Islet precursor cell (in vitro differentiated cells): ENCODE measurements around the gene PPHLN1.

Source experiments
- DNase-seq: peaks from one replicate; pipeline ENCODE4 v3.0.0-alpha.2; 2018

Gene PPHLN1, protein sequence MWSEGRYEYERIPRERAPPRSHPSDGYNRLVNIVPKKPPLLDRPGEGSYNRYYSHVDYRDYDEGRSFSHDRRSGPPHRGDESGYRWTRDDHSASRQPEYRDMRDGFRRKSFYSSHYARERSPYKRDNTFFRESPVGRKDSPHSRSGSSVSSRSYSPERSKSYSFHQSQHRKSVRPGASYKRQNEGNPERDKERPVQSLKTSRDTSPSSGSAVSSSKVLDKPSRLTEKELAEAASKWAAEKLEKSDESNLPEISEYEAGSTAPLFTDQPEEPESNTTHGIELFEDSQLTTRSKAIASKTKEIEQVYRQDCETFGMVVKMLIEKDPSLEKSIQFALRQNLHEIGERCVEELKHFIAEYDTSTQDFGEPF

DNA sequence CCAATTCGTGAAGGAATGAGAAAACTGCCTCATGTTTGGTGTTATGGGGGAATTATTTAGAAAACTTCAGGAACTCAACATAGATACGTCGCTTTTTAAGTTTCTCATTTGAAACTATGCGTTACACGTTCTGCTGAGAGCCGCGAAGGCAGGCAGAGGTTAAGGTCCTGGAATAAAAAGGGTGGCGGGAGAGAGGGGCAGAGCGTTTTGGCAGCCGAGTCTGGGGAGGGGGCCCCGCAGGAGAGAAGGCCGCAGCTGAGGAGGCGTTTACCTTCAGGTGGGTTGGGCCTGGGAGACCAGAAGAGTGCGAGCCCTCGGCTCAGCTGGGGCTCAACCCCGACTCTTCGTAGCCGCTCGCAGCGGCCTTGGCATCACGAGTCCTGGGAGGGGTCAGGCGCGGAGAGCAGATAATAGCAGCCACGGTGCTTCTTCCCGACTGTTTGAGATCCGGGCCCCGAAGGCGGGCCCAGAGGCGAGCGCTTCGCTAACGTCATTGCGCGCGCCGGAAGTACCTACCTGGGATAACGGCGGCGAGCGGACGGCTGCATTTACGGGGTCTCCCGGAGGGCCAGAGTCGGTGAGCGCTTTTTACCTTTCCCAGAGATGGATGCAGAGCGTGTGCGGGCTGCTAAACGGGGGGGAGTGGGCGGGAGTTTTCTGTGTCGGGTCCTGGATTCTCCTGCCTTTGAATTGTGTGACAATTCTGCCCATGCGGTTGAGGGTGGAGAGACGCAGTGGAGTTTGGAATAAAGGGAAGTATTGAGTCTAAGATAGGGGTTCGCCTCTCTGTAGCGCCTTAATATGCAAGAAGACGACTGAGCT is at the start of gene PPHLN1, which contains the start of gene ZCRB1:
Gene PPHLN1 (plus strand): TSS at position 515 of the 822 bp plus-strand sequence. CDS start 9,736 bp downstream, outside the sequence.
Gene ZCRB1 (minus strand): TSS at position 442 of the 822 bp plus-strand sequence. CDS start 1,992 bp downstream, outside the sequence.
- DNase-seq: peak; percentile 96

DNA sequence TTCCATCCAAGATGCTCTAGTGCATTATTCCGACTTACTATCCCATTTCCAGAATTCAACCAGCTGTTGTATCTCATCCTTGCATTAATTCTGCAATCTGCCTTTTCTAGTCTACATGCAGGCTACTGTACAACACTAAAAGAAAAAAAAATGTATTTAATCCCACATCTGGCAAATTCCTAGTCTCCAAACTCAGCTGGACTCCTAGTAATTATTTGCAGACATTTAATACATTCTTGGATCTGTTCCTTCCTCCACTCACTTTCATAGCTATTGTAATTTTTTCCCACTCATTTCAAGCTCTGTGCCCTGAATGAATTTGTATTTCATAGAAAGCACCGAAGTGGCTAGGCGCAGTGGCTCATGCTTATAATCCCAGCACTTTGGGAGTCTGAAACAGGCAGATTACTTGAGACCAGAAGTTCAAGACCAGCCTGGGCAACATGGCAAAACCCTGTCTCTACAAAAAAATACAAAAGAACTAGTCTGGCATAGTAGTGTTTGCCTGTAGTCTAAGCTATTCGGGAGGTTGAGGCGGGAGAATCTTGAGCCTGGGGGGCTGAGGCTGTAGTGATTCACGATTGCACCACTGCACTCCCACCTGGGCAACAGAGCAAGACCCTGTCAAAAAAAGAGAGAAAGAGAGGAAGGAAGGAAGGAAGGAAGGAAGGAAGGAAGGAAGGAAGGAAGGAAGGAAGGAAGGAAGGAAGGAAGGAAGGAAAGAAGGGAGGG is 48.4 kb upstream of the PPHLN1 start:
- no peak for DNase-seq

DNA sequence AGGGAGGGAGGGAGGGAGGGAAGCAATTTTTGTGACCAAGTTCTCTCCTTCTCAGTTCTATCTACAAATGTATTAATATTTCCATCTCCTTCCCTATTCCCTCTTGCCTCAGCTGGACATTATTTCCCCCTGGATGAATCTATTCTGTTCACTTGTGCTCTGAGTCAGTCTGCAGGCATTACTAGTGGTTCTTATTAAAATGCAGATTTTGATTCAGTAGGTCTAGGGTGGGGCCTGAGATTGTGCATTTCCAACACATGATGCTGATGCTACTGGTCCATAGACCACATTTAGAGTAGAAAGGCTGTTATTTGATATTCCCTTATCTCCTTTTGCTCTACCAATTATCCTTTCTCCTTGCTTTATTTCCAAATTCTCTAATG is 47.8 kb upstream of the PPHLN1 start:
- no peak for DNase-seq

DNA sequence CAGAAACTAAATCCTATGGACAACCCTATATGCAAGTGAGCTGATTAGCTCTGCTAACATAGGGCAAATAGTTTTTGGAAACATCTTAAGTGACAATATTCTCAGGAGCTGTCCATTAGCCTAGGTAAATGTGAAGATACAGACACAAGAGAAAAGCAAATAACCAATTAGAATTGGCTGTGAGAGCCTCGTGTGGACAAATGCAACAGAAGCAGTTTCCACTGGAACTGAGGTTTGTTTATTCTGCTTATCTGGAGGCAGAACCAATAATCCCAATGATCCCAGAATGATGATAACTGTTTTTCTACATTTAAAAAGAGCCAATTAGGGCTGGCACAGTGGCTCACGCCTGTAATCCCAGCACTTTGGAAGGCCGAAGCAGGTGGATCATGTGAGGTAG is 44.7 kb upstream of the PPHLN1 start:
- DNase-seq: no peak

DNA sequence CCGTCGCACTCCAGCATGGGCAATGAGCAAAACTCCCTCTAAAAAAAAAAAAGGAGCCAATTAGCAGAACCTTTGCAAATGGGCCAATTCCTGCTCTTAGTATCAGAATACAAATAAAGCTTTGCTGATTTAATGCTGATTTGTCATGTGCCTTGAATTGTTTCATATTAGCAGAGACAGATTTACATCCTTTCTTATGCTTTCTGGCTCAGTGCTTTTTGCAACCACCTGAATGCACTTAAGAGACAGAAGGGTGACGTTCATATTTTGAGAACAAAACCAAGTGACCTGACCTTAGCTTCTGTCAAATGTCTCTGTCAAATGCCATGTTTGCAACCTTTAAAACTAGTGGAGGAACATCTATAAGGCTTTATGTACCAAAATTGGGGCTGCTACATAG is 44.1 kb upstream of the PPHLN1 start:
- no peak for DNase-seq

DNA sequence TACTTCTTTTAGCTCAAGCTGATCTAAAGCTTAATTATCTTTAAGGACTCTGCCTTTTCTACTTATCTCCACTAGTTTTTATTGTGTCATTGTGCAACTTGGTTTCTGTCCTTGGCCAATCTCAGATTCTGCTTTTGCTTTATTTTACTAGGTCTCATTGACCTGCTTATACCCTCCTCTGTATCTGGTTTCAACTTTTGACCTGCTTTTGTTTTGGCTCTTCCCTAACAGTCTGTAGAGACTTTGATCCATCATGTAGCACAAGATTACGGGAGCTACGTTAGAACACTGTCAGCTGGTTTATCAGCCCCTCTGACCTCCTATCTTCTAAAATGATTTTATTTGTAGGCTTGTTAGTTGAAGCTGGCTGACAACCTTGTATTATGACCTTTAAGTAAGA is 43.7 kb upstream of the PPHLN1 start:
- no peak for DNase-seq

DNA sequence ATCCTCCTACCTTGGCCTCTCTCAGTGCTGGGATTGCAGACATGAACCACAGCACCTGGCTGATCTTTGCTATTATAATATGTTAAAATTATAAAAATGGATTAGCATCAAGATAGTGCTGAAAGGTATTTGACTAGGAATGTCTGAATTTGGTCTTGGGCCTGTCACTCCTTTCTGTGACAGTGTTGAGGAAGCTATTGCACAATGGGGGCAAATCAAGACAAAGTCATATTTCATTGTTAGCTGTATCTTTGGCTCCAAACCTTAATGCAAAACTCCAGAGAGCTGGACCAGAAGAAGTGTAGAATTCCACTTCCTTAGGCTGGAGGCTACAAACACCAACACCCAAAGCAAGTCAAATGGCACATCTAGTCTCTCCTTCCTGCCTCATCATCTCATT is 42.2 kb upstream of the PPHLN1 start:
- no peak for DNase-seq

DNA sequence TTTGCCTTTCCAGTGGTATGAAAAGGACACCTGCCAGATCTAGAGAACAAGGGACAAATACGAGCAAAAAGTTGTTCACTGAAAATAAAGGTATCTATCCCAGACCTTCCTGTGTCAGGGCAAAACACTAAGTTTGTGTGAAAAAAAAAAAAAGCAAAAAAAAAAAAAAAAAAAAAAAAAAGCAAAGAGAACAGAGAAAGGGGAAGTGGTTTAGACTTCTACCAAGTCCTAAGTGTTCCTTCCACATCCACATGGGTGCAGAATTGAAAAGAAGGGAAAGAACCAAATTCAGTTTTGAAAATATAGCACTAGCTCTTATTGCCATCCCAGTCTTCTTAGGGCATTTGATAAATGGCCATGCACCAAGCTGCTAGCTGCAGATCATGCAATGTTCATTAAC is 41.8 kb upstream of the PPHLN1 start:
- DNase-seq: no peak

DNA sequence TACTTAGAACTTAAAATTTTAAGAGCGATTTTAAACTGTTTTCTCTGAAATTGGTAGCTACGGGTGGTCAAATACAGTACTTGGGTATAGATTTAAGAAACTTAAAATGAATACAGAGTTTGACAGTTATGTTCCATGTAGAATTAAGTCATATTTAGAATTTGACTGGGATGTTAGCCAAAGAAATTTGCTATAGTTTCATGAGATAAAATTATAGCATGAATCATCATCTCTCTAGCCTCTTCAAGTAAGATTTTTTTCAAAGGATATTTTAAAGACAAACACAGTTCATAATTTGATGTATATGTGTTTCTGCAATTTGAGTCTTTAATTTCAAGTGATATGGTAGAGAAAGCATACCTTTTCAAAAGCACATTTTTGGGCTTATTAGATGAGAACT is 41.1 kb upstream of the PPHLN1 start:
- no peak for DNase-seq

DNA sequence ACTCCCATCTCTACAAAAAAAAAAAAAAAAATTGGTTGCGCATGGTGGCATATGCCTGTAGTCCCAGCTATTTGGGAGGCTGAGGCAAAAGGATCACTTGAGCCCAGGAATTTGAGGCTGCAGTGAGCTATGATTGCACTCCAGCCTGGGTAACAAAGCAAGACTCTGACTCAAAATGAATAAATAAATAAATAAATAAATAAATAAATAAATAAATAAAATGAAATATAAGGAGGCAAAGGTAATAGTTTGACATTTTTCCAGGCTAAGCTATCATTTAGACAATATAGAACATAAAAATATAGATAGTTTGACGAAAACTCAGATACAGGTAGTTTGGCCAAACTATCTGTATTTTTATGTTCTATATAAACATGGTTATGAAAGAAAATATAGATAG is 40.5 kb upstream of the PPHLN1 start:
- DNase-seq: no peak

DNA sequence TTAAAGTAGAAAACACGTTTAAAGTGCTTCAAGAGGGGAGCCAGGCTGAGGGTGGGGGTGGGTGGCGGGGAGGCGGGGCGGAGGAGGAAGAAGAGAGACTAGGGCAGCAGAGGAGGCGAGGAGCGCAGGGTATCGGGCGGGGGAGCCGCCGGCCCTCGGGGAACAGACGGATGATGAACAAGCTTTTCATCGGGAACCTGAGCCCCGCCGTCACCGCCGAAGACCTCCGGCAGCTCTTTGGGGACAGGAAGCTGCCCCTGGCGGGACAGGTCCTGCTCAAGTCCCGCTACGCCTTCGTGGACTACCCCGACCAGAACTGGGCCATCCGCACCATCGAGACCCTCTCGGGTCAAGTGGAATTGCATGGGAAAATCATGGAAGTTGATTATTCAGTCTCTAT is 39.2 kb upstream of the PPHLN1 start:
- DNase-seq: no peak

DNA sequence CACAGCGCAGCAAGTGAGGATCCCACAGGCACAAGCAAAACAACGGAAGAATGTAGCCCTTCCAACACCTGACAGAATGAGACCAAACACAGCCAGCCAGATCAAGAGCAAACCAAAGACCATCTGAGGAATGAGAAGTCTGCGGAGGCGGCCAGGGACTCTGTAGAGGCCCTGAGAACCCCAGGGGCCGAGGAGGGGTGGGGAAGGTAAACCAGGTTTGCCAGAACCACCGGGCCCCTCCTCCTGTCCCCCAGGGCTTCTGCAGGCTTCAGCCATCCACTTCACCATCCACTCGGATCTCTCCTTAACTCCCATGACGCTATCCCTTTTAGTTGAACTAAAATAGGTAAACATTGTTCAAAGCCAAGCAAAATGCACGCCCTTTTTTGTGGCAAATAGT is 37.4 kb upstream of the PPHLN1 start:
- no peak for DNase-seq

DNA sequence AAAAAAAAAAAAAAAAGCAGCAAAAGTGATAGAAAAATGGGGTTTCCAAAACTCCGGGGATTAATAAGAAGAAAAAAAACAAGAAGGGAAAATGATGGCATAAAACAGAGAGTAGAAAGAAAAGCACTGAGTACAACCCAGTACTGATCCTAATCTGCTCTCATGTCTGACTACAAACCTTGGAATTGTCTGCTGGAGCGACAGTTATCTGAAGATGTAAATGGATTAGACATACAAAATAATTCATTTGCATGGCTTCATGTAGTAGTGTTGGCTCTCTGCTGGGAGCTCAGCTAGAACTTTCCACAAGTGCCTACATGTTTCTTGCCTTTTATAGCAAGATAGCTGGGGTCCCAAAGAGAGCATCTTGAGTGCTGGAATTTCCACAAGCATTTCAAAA is 34.3 kb upstream of the PPHLN1 start:
- DNase-seq: no peak

DNA sequence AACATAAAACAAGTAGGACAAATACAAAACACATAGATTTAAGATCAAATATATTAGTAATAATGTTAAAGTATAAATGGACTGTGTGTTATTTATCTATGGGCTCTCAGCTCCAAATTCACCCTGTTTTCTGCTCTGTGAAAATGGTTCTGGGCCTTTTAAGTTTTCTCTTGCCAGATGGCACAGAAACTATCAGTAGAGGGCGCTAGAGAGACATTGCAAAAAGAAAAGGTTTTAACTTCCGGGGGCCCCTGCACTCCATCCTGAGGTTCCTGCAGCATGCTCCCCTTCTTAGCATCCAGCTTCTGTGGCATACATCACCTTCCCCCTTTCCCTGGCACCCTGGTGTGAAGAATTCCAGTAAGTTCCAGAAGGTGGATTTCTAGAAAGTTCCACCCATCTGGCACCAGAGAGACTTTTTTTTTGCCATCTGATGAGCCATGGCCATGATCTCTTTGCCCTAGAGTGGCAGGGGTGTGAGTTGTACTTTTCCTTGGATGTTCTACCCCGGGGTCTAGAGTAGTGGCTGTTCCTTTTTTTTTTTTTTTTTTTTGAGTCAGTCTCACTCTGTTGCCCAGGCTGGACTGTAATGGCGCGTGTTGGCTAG is 29.4 kb upstream of the PPHLN1 start:
- no peak for DNase-seq

DNA sequence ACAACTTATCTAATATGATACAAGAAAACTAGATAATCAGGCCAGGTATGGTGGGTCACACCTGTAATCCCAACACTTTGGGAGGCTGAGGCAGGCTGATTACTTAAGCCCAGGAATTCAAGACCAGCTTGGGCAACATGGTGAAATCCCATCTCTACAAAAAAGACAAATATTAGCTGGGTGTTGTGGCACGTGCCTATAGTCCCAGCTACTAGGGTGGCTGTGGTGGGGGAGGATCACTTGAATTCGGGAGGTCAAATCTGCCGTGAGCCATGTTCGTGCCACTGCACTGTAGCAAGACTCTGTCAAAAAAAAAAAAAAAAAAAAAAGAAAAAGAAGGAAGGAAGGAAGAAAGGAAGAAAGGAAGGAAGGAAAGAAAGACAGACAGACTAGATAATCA is 27.1 kb upstream of the PPHLN1 start:
- no peak for DNase-seq

DNA sequence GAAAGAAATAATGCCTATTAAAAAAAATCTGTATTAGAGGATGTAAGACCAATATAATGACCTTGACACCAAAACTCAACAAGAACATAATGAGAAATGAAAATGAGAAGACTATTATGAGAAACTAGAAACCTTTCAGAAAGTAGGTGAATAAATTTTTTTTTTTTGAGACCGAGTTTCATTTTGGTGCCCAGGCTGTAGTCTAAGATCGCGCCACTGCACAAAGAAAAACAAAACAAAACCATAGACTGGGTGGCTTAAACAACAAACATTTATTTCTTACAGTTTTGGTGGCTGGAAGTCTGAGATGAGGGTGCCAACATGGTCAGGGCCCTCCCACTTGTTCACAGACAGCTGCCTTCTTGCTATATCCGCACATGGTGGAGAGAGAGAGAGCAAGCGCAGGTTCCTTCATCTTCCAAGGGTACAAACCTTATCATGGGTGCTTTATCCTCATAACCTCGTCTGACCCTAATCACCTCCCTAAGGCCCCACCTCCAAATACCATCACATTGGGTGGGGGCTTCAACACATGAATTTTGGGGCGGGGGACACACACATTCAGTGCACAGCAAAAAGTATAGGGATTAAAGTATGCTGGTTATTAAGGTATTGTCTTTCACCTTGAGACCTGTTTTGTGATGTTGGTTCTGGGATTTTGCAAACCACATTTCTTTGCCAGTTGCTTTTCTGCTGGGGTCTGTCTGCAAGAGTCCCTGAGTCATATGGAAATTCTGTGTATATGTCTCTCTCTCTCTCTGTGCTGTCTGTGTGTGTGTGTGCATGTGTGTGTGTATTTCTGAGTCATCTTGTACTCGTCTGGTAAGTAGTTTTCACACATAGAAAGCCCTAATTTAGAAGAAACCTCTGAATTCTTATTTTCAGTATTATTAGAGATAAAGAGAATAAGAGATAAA is 26.3 kb upstream of the PPHLN1 start:
- peak; percentile 82 for DNase-seq

DNA sequence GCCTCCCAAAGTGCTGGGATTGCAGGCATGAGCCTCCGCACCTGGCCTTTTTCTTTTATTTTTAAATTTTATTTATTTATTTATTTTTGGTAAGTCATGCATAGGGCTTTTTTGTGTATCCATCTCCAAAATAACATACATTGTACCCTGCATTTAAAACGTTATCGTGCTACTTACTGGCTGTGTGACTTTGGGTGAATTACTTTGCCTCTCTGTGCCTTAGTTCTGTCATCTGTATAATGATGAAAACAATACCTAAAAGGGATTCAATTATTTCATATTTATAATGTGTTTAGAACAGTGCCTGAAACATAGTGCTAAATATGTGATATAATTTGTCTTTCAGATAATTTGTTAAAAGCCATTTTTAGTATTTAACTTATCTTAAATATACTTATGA is 19.7 kb upstream of the PPHLN1 start:
- no peak for DNase-seq

DNA sequence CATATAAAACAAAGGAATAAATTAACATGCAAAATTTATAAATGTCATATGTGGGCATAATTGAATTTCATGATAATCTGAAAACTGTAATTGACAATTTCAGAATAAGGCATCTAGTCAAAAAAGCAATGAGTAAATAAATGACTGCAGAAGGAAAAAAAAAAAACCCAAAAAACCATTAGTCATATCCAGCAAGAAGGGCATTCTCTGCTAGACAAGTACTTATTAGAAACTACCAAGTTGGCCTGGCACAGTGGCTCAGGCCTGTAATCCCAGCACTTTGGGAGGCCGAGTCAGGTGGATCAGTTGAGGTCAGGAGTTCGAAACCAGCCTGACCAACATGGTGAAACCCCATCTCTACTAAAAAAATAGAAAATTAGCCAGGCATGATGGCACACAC is 17.6 kb upstream of the PPHLN1 start:
- no peak for DNase-seq

DNA sequence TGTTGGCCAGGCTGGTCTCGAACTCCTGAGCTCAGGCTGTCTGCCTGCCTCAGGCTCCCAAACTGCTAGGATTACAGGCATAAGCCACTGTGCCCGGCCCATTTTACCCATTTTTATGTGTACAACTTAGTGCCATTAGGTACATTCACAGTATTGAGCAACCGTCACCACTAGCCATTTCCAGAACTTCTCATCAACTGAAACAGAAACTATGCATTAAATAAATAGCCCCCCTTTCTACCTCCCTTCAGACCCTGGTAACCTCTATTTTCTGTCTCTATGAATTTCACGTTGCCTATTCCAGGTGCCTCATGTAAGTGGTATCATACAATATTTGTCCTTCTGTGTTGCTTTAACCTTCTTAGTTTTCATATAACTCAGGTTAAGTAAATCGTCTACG is 16.0 kb upstream of the PPHLN1 start:
- no peak for DNase-seq

DNA sequence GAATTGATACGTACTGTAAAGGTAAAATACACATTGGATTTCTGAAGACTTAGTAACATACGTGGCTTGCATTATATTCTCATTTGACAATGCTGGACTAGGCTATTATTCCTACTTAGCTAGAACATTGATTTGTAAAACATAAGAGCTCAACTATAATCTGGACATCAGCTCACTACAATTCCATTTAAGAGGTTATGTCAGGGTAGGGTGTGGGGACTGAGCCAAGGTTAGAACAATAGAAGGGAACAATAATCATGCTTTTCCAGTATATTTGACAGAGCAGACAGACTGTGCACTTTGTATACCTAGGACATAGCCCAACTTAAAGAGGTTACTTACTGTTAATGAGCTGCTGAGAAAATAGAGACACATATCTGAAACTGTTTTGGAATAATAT is 10.9 kb upstream of the PPHLN1 start:
- no peak for DNase-seq

DNA sequence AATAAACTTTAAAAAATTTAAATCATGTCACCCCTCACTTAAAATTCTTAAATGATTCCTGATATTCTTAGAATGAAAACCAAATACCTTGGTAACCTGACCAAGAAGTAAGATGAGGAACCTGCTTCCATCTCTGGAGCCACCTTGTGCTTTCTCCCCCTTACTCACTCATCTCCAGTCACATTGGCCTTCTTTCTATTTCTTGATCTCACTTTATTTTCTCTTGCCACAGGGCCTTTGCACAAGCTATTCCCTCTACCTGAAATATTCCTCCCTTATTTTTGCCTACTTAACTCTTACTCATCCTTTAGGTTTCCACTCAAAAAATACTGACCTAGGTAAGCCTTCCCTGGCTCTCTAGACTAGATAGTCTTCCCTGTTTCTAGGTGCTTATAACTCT is 5.2 kb upstream of the PPHLN1 start:
- no peak for DNase-seq

DNA sequence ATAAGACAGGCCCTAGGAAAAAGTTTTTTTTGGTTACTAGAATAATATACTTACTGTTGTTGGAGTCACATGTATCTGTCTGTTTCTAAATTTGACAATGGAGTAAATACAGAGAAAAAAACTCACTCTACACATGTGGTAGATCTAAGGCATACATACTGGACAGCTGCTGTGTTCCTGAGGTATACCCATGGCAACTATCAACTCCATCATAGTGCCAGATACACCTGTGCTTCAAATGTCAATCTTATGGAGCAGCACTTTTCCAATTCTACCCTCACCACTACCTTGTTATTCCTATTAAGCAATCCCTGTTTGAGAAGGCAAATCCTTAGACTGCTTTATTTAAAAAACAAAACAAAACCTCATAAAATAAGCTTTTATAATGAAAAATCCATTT is 3.4 kb upstream of the PPHLN1 start:
- no peak for DNase-seq
